CD14-positive monocyte (primary cell): Measurements from ENCODE around the gene RASA4B. TPM values are rescaled to one million over a fixed set of nuclear protein-coding genes. Genes with fewer than 3 reads are reported as not detected.
"Not testable (repeated sequence)": the region's sequence is repeated elsewhere in the genome, so short reads cannot be mapped to it uniquely, and the experiment has no call there.

Experiments used
- DNase-seq, 3 donors: peaks; one replicate each; pipeline ENCODE4 v3.0.0-alpha.2; 2011 to 2022
- H2AFZ ChIP-seq: 2 replicates; pipeline ENCODE4 v1.6.0; 2012; ENCODE audit warnings: mild to moderate bottlenecking, low read depth, low read length, inconsistent platforms; ENCODE audit not compliant: insufficient read depth, poor library complexity, severe bottlenecking
- H3K27ac ChIP-seq, 2 donors: 1 replicate in 1 of 2; 2 replicates in 1 of 2; pipeline ENCODE4 v1.5.1; 2012 to 2013; ENCODE audit warnings: low read length in 2 of 2, control low read depth in 1 of 2, inconsistent platforms in 1 of 2, low read depth in 1 of 2, mild to moderate bottlenecking in 1 of 2
- H3K27me3 ChIP-seq, 2 donors: one replicate each; pipeline versions ENCODE4 v1.6.0 to v1.6.1; 2011 to 2013; ENCODE audit warnings: low read length in 2 of 2; ENCODE audit not compliant: control insufficient read depth in 2 of 2, insufficient read depth in 2 of 2
- H3K36me3 ChIP-seq, 2 donors: replicated peaks in 1 of 2; 1 replicate in 1 of 2; 2 replicates in 1 of 2; pipeline versions ENCODE4 v1.5.1 to v1.6.1; 2012 to 2013; ENCODE audit warnings: low read length in 2 of 2, control low read depth in 1 of 2, inconsistent platforms in 1 of 2, mild to moderate bottlenecking in 1 of 2; ENCODE audit not compliant: insufficient read depth in 2 of 2, control insufficient read depth in 1 of 2
- H3K4me1 ChIP-seq, 2 donors: 1 replicate in 1 of 2; 2 replicates in 1 of 2; pipeline versions ENCODE4 v1.5.1 to v1.6.1; 2012 to 2013; ENCODE audit warnings: low read length in 2 of 2, control low read depth in 1 of 2, inconsistent platforms in 1 of 2, mild to moderate bottlenecking in 1 of 2, moderate library complexity in 1 of 2; ENCODE audit not compliant: insufficient read depth in 2 of 2, control insufficient read depth in 1 of 2
- H3K4me2 ChIP-seq: replicated peaks from 2 replicates; pipeline ENCODE3; 2012; ENCODE audit warnings: low read length, moderate library complexity, mild to moderate bottlenecking; ENCODE audit not compliant: poor library complexity, severe bottlenecking; ENCODE audit errors: extremely low read depth
- H3K4me3 ChIP-seq, 3 experiments: fragments of 200-600 bp in 1 of 3; sonication (generic) in 1 of 3; replicated peaks in 1 of 3; 1 replicate in 2 of 3; 2 replicates in 1 of 3; pipeline ENCODE4 v1.5.1; 2011 to 2013; ENCODE audit warnings: low read length in 3 of 3, mild to moderate bottlenecking in 3 of 3, control low read depth in 2 of 3, low read depth in 2 of 3, inconsistent platforms in 1 of 3, moderate library complexity in 1 of 3
- H3K79me2 ChIP-seq: 2 replicates; pipeline ENCODE4 v1.6.0; 2012; ENCODE audit warnings: mild to moderate bottlenecking, control low read depth, inconsistent platforms, low read length, moderate library complexity; ENCODE audit not compliant: insufficient read depth
- H3K9ac ChIP-seq: 2 replicates; pipeline ENCODE4 v1.6.0; 2017; ENCODE audit warnings: low read length, mild to moderate bottlenecking; ENCODE audit not compliant: insufficient read depth, poor library complexity, severe bottlenecking
- H3K9me3 ChIP-seq, 2 donors: replicated peaks in 1 of 2; 1 replicate in 1 of 2; 2 replicates in 1 of 2; pipeline versions ENCODE4 v1.5.1 to v1.6.1; 2012 to 2013; ENCODE audit warnings: low read length in 2 of 2, control low read depth in 1 of 2; ENCODE audit not compliant: control insufficient read depth in 1 of 2, insufficient read depth in 1 of 2
- H4K20me1 ChIP-seq: 2 replicates; pipeline ENCODE4 v1.6.0; 2012; ENCODE audit warnings: mild to moderate bottlenecking, low read length, control low read depth, moderate library complexity; ENCODE audit not compliant: insufficient read depth
- H3K27ac Mint-ChIP-seq, 7 donors: one replicate each; pipeline ENCODE4 v1.8.0; 2020; ENCODE audit warnings: mild to moderate bottlenecking in 7 of 7, mixed read lengths in 7 of 7, moderate library complexity in 6 of 7, inconsistent platforms in 2 of 7
- H3K27me3 Mint-ChIP-seq, 3 donors: one replicate each; pipeline ENCODE4 v1.8.0; 2021 to 2022; ENCODE audit warnings: low read depth in 3 of 3, mild to moderate bottlenecking in 3 of 3, mixed read lengths in 3 of 3, moderate library complexity in 3 of 3, inconsistent platforms in 1 of 3
- H3K36me3 Mint-ChIP-seq, 2 donors: one replicate each; pipeline ENCODE4 v1.8.0; 2020; ENCODE audit warnings: mixed read lengths in 2 of 2, inconsistent platforms in 1 of 2, mild to moderate bottlenecking in 1 of 2
- H3K4me1 Mint-ChIP-seq: one replicate; pipeline ENCODE4 v1.8.0; 2020; ENCODE audit warnings: mild to moderate bottlenecking, mixed read lengths
- H3K4me3 Mint-ChIP-seq, 2 donors: one replicate each; pipeline ENCODE4 v1.8.0; 2020; ENCODE audit warnings: mild to moderate bottlenecking in 2 of 2, mixed read lengths in 2 of 2, moderate library complexity in 1 of 2
- H3K9me3 Mint-ChIP-seq, 7 donors: one replicate each; pipeline ENCODE4 v1.8.0; 2020 to 2022; ENCODE audit warnings: mixed read lengths in 7 of 7, mild to moderate bottlenecking in 6 of 7, moderate library complexity in 6 of 7, inconsistent platforms in 2 of 7
- WGBS: methylation state at CpG from one replicate; pipeline ENCODE4 v1.1.5; 2013; ENCODE audit warnings: missing lambda C conversion rate; ENCODE audit not compliant: insufficient coverage; 5-methylcytosine and 5-hydroxymethylcytosine counted together
- intact Hi-C, 2 donors: fragments of 100-400 bp; cut with micrococcal nuclease; formaldehyde crosslinking; loops; one replicate each; pipeline versions ENCODE4 v1.15.0 to v1.15.1; 2023
- polyA plus RNA-seq, 3 donors: library from polyadenylated mRNA; depleted of rRNA in 1 of 3; unstranded in 2 of 3; stranded (reverse) in 1 of 3; fragments of 300-500 nt in 2 of 3; fragments of >200 nt in 1 of 3; fragmentation: Illumina TruSeq in 2 of 3; gene quantifications; 1 replicate in 2 of 3; 2 replicates in 1 of 3; pipeline ENCODE4 v1.2.3, GENCODE V29; 2012 to 2021

RASA4B gene
- polyA plus RNA-seq, 3 donors, result 6.3 to 24.1 (median 20.1) TPM

- H3K9me3 ChIP-seq, H3K27ac ChIP-seq, H4K20me1 ChIP-seq, H3K27ac Mint-ChIP-seq, H3K4me3 Mint-ChIP-seq, DNase-seq, H3K9ac ChIP-seq, H3K36me3 Mint-ChIP-seq, H2AFZ ChIP-seq, H3K27me3 ChIP-seq, H3K4me1 ChIP-seq, H3K4me3 ChIP-seq, H3K4me2 ChIP-seq, intact Hi-C loops, H3K9me3 Mint-ChIP-seq, H3K27me3 Mint-ChIP-seq, H3K36me3 ChIP-seq, H3K4me1 Mint-ChIP-seq, H3K79me2 ChIP-seq: not testable (repeated sequence)
- no CpG with 5 or more reads among the region's 12 CpGs for WGBS
Measured at GRCh38 chr7:102503141-102503540, 14.4 kb downstream of the RASA4B start.

GRCh38 chr7:102498321-102498720 lies 19.3 kb downstream of the RASA4B start:
- H3K4me2 ChIP-seq, H3K27ac ChIP-seq, H3K27me3 Mint-ChIP-seq, H3K79me2 ChIP-seq, H3K36me3 ChIP-seq, H3K4me3 ChIP-seq, DNase-seq, H3K27ac Mint-ChIP-seq, H3K4me1 ChIP-seq, H2AFZ ChIP-seq, H3K9me3 ChIP-seq, H3K27me3 ChIP-seq, H3K9me3 Mint-ChIP-seq, intact Hi-C loops, H3K36me3 Mint-ChIP-seq, H4K20me1 ChIP-seq, H3K9ac ChIP-seq, H3K4me3 Mint-ChIP-seq, H3K4me1 Mint-ChIP-seq: not testable (repeated sequence)
- WGBS, result 100% methylated on average over 2 of the region's 16 CpGs

GRCh38 chr7:102497308-102497707 lies 20.3 kb downstream of the RASA4B start:
- no CpG with 5 or more reads among the region's 5 CpGs for WGBS
- H3K27ac Mint-ChIP-seq, result not testable (repeated sequence)

GRCh38 chr7:102496861-102497260 lies 20.7 kb downstream of the RASA4B start:
- H4K20me1 ChIP-seq, H3K36me3 ChIP-seq, H3K9ac ChIP-seq, H3K4me1 Mint-ChIP-seq, DNase-seq, H3K27ac ChIP-seq, H3K27me3 ChIP-seq, H2AFZ ChIP-seq, H3K4me3 ChIP-seq, H3K4me2 ChIP-seq, H3K9me3 Mint-ChIP-seq, H3K79me2 ChIP-seq, H3K27ac Mint-ChIP-seq, H3K4me1 ChIP-seq, H3K36me3 Mint-ChIP-seq, H3K4me3 Mint-ChIP-seq, intact Hi-C loops, H3K9me3 ChIP-seq, H3K27me3 Mint-ChIP-seq: not testable (repeated sequence)
- no CpG with 5 or more reads among the region's 10 CpGs for WGBS

More at GRCh38 chr7:102497308-102497707, 20.3 kb downstream of the RASA4B start:
- H3K27ac ChIP-seq, H4K20me1 ChIP-seq, H3K9ac ChIP-seq, H3K4me3 Mint-ChIP-seq, H3K9me3 Mint-ChIP-seq, H3K27me3 Mint-ChIP-seq, H3K4me1 Mint-ChIP-seq, H3K27me3 ChIP-seq, H2AFZ ChIP-seq, H3K4me2 ChIP-seq, H3K79me2 ChIP-seq, H3K4me3 ChIP-seq, H3K9me3 ChIP-seq, intact Hi-C loops, H3K36me3 Mint-ChIP-seq, H3K36me3 ChIP-seq, DNase-seq, H3K4me1 ChIP-seq: not testable (repeated sequence)
